Measurements from ENCODE around the gene PNMA8C. TPM values are rescaled to one million over a fixed set of nuclear protein-coding genes. Genes with fewer than 3 reads are reported as not detected.
"Not testable (repeated sequence)": the region's sequence is repeated elsewhere in the genome, so short reads cannot be mapped to it uniquely, and the experiment has no call there.

PNMA8C gene
- polyA plus RNA-seq, 2 of the 4 experiments (the other 2 are of a cell fraction): 0.01 TPM; not detected in 1

DNA sequence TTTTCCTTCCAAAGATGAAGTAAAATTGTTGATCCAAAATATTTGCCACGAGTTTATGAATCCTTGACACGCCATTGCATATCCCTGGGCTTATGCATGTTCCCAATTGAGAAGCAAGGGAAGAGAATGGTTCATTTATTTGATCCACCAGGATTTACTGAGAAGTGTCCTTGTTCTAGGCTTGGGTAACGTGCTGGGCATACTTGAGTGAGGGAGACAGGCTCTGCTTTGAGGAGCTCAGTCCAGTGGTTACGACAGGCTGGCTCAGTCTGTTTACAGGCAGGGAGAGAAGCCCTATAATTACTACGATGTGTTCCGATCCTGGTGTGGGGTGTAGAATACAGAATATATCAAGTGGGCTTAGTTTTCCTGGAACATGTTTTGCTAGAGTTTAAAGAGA lies 6.3 kb upstream of the PNMA8C start (continued):
- TF ChIP-seq HOXA7 (CRISPR knock-in tag; IDR thresholded peaks at IDR 0.05) (no peak), ZSCAN20 (CRISPR knock-in tag; IDR thresholded peaks at IDR 0.05) (no peak), HEYL (CRISPR knock-in tag; IDR thresholded peaks at IDR 0.05) (no peak)
- TF ChIP-seq, protein P1, sequence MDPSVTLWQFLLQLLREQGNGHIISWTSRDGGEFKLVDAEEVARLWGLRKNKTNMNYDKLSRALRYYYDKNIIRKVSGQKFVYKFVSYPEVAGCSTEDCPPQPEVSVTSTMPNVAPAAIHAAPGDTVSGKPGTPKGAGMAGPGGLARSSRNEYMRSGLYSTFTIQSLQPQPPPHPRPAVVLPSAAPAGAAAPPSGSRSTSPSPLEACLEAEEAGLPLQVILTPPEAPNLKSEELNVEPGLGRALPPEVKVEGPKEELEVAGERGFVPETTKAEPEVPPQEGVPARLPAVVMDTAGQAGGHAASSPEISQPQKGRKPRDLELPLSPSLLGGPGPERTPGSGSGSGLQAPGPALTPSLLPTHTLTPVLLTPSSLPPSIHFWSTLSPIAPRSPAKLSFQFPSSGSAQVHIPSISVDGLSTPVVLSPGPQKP (IDR thresholded peaks at IDR 0.05; ENCODE audit: low read depth, low read length): no peak
- TF ChIP-seq, protein P2, sequence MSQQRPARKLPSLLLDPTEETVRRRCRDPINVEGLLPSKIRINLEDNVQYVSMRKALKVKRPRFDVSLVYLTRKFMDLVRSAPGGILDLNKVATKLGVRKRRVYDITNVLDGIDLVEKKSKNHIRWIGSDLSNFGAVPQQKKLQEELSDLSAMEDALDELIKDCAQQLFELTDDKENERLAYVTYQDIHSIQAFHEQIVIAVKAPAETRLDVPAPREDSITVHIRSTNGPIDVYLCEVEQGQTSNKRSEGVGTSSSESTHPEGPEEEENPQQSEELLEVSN (IDR thresholded peaks at IDR 0.05; ENCODE audit: borderline replicate concordance, low read depth): no peak

DNA sequence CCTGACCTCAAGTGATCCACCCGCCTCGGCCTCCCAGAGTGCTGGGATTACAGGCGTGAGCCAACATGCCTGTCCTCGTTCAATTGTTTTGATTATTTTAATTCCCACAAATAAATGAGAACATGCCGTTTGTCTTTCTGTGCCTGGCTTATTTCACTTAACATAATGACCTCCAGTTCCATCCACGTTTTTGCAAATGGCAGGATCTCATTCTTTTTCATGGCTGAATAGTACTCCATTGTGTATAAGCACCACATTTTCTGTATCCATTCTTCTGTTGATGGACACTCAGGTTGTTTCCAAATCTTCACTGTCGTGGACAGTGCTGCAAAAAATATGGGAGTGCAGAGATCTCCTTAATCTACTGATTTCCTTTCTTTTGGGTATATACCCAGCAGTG lies 4.7 kb upstream of the PNMA8C start:
- not testable (repeated sequence) for FAIRE-seq

DNA sequence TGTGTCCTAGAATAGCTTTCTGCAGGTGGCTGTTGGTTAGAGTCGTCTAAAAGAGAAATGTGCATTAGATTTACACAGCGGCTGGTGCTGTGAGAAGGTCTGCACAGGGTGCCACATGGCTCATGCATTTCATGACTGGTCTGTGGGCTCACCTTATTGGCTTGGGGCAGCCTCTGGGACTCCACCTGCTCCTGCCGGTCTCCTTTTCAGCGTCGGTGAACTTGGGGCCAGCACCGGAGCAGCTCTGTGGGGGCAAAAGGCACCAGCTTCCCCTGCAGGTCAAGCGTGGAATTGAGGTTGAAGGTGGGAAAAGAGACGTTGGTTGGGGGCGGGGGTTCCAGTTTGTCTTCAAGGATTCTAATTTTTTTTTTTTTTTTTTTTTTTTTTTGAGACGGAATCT lies 3.1 kb upstream of the PNMA8C start:
- no peak for FAIRE-seq
- H3K4me3 ChIP-seq: no peak overlapping the region
- TF ChIP-seq RAD21 (conservative IDR thresholded peaks at IDR 0.05 in 1 of 2, IDR thresholded peaks at IDR 0.05 in 1 of 2): peak in 1 of 2 experiments; percentile 43; a peak in 2 of 5 replicates
- no peak for TF ChIP-seq ZFP36 (IDR thresholded peaks at IDR 0.05; ENCODE audit: borderline replicate concordance, partially characterized antibody)
- ATAC-seq: peak in 1 of 2 experiments; percentile 53; a peak in 3 of 6 replicates
- no peaks in the 10 kb centered on the region for H3K4me1 ChIP-seq
- ChIA-PET POLR2A (interaction anchor here (0.7 kb wide), 1 partner anchor 663 kb away, joined by 4 read pairs; the partner anchor contains the start of gene SIX5), CTCF (interaction anchor here (0.6 to 2.9 kb wide), 14 partner anchors 10 to 799 kb away, joined by 3 to 10 read pairs (median 4); no protein-coding TSS in a partner anchor)
- WGBS (ENCODE audit: missing lambda C conversion rate): 69% methylated on average over 10 of the region's 10 CpGs
- H3K4me2 ChIP-seq: no peak overlapping the region
- no peaks in the 10 kb centered on the region for H3K9me3 ChIP-seq
- no peak overlapping the region for H3K27ac ChIP-seq
- peak in 1 of 2 experiments; percentile 34 for DNase-seq (ENCODE audit: low read depth in 1 of 2, low spot score in 1 of 2)

More for the DNA sequence above, 4.7 kb upstream of the PNMA8C start:
- 52% methylated on average over 7 of the region's 7 CpGs for WGBS (ENCODE audit: missing lambda C conversion rate)
- ATAC-seq; H3K9me3 ChIP-seq; POLR2A ChIA-PET; H3K4me2 ChIP-seq; H3K27ac ChIP-seq; DNase-seq (ENCODE audit: low read depth in 1 of 2, low spot score in 1 of 2); H3K4me1 ChIP-seq; H3K4me3 ChIP-seq: not testable (repeated sequence)
- CTCF ChIA-PET: interaction anchor here (0.6 to 2.9 kb wide), 14 partner anchors 9 to 152 kb away, joined by 3 to 8 read pairs (median 4); no protein-coding TSS in a partner anchor

DNA sequence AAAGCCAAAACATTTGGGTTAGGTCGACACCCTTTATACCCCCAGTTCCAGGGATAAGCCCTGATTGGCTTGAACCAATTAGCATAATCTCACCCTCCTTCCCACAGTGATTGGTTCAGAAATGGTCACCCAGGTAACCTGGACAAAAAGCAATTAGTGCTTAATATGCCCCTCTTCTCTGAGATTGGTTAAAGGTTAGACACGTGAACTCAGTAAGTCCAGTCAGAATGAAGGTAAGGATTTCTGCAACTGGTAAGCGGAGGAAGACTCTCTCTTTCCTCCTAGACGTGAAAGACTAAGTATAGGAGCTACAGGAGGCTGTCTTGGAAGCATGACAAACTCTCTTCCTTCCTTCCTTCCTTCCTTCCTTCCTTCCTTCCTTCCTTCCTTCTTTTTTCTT lies 1.3 kb upstream of the PNMA8C start:
- H3K4me3 ChIP-seq: no peak overlapping the region
- ChIA-PET POLR2A (no interaction called here), CTCF (no interaction called here)
- DNase-seq (ENCODE audit: low read depth in 1 of 2, low spot score in 1 of 2): no peak
- TF ChIP-seq CEBPB (IDR thresholded peaks at IDR 0.05) (no peak), POLR2AphosphoS2 (conservative IDR thresholded peaks at IDR 0.05; ENCODE audit: low read length) (no peak), HOXA7 (CRISPR knock-in tag; IDR thresholded peaks at IDR 0.05) (no peak), ZFP36 (IDR thresholded peaks at IDR 0.05; ENCODE audit: borderline replicate concordance, partially characterized antibody) (no peak), EHMT2 (IDR thresholded peaks at IDR 0.05; ENCODE audit: low read depth) (no peak), RARB (CRISPR knock-in tag; IDR thresholded peaks at IDR 0.05) (no peak), CBX8 (IDR thresholded peaks at IDR 0.05) (no peak), NFE2L2 (conservative IDR thresholded peaks at IDR 0.05; ENCODE audit: low read length) (no peak), HOXB13 (CRISPR knock-in tag; IDR thresholded peaks at IDR 0.05; ENCODE audit: low read depth) (no peak), EP300 (IDR thresholded peaks at IDR 0.05) (no peak), MAZ (IDR thresholded peaks at IDR 0.05; ENCODE audit: borderline replicate concordance, low read depth, low read length) (no peak), FOSL2 (IDR thresholded peaks at IDR 0.05) (no peak), FOSL2 (CRISPR knock-in tag; IDR thresholded peaks at IDR 0.05) (no peak)
- TF ChIP-seq, protein P3, sequence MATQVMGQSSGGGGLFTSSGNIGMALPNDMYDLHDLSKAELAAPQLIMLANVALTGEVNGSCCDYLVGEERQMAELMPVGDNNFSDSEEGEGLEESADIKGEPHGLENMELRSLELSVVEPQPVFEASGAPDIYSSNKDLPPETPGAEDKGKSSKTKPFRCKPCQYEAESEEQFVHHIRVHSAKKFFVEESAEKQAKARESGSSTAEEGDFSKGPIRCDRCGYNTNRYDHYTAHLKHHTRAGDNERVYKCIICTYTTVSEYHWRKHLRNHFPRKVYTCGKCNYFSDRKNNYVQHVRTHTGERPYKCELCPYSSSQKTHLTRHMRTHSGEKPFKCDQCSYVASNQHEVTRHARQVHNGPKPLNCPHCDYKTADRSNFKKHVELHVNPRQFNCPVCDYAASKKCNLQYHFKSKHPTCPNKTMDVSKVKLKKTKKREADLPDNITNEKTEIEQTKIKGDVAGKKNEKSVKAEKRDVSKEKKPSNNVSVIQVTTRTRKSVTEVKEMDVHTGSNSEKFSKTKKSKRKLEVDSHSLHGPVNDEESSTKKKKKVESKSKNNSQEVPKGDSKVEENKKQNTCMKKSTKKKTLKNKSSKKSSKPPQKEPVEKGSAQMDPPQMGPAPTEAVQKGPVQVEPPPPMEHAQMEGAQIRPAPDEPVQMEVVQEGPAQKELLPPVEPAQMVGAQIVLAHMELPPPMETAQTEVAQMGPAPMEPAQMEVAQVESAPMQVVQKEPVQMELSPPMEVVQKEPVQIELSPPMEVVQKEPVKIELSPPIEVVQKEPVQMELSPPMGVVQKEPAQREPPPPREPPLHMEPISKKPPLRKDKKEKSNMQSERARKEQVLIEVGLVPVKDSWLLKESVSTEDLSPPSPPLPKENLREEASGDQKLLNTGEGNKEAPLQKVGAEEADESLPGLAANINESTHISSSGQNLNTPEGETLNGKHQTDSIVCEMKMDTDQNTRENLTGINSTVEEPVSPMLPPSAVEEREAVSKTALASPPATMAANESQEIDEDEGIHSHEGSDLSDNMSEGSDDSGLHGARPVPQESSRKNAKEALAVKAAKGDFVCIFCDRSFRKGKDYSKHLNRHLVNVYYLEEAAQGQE (IDR thresholded peaks at IDR 0.05): no peak
- TF ChIP-seq, protein P2 (IDR thresholded peaks at IDR 0.05; ENCODE audit: borderline replicate concordance, low read depth): no peak
- TF ChIP-seq, protein P4, sequence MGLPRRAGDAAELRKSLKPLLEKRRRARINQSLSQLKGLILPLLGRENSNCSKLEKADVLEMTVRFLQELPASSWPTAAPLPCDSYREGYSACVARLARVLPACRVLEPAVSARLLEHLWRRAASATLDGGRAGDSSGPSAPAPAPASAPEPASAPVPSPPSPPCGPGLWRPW (IDR thresholded peaks at IDR 0.05): no peak
- TF ChIP-seq, protein P5, sequence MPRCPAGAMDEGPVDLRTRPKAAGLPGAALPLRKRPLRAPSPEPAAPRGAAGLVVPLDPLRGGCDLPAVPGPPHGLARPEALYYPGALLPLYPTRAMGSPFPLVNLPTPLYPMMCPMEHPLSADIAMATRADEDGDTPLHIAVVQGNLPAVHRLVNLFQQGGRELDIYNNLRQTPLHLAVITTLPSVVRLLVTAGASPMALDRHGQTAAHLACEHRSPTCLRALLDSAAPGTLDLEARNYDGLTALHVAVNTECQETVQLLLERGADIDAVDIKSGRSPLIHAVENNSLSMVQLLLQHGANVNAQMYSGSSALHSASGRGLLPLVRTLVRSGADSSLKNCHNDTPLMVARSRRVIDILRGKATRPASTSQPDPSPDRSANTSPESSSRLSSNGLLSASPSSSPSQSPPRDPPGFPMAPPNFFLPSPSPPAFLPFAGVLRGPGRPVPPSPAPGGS (IDR thresholded peaks at IDR 0.05): no peak
- no peak overlapping the region for H3K27ac ChIP-seq
- no peak overlapping the region for H3K4me2 ChIP-seq
- 75% methylated on average over 4 of the region's 4 CpGs for WGBS (ENCODE audit: missing lambda C conversion rate)
- no peak for FAIRE-seq
- no peaks in the 10 kb centered on the region for H3K9me3 ChIP-seq
- no peak for ATAC-seq
- peaks cover 8% of the 10 kb centered on the region for H3K4me1 ChIP-seq
